GM13976 (cell line): ENCODE results near the gene ADIPOQ.
"Not testable (repeated sequence)": the region's sequence is repeated elsewhere in the genome, so short reads cannot be mapped to it uniquely, and the experiment has no call there.

ENCODE experiments used
- DNase-seq: peaks from one replicate; pipeline ENCODE4 v3.0.0; 2012; ENCODE audit warnings: low spot score
- in situ Hi-C: fragments of 300-500 bp; cut with MboI; formaldehyde crosslinking; loops from one replicate; pipeline ENCODE4 v1.12.0; 2022; ENCODE audit warnings: low sequenced_read_pairs, mixed read lengths, inconsistent platforms; ENCODE audit not compliant: unreplicated experiment
- TF ChIP-seq, protein P1 (sequence below): IDR thresholded peaks from 2 replicates; pipeline ENCODE4 v1.5.1; 2012; ENCODE audit warnings: borderline replicate concordance, mild to moderate bottlenecking; ENCODE audit not compliant: insufficient read depth; ENCODE audit errors: extremely low read depth, missing control alignments, control extremely low read depth

Gene ADIPOQ

DNA sequence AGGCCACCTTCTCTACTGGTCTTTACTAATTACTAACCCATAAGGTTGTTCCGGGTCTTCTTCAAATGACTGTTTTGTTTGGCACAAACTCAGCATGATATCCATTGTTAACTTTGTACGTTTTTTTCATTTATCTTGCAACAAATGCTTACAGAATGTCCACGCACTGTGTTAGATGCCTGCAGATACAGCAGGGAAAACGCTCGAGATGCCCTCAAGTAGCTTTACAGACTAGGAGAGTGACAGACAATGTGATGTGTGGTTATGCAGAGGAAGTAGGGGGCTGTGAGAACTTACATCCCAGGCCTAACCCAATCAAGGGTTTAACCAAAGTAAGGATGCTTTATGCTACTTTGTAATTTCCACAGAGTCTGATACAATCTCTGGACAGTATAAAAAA, 35.3 kb upstream of the ADIPOQ start:
- in situ Hi-C loops: no loop called here
- TF ChIP-seq, protein P1, sequence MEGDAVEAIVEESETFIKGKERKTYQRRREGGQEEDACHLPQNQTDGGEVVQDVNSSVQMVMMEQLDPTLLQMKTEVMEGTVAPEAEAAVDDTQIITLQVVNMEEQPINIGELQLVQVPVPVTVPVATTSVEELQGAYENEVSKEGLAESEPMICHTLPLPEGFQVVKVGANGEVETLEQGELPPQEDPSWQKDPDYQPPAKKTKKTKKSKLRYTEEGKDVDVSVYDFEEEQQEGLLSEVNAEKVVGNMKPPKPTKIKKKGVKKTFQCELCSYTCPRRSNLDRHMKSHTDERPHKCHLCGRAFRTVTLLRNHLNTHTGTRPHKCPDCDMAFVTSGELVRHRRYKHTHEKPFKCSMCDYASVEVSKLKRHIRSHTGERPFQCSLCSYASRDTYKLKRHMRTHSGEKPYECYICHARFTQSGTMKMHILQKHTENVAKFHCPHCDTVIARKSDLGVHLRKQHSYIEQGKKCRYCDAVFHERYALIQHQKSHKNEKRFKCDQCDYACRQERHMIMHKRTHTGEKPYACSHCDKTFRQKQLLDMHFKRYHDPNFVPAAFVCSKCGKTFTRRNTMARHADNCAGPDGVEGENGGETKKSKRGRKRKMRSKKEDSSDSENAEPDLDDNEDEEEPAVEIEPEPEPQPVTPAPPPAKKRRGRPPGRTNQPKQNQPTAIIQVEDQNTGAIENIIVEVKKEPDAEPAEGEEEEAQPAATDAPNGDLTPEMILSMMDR: no peak

DNA sequence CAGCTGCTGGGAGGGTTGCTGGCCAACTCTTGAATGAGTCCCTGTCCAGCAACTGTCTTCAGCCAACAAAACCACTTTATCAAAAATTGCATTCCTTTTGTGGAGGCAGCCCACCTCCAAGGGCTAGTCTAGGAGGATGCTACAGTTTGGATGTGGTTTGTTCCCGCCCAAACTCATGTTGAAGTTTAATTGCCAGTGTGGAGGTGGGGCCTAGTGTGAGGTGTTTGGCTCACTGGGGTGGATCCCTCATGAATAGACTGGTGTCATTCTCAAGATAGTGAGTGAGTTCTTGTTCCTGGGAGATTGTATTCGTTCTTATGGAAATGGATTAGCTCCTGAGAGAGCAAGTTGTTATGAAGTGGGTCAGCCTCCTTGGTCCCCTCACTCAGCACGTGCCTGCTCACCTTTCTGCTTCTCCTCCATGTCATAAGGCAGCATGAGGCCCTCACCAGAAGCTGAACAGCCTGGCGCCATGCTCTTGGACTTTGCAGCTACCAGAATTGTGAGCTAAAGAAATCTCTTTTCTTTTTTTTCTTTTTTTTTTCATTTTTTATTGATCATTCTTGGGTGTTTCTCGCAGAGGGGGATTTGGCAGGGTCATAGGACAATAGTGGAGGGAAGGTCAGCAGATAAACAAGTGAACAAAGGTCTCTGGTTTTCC, 32.0 kb upstream of the ADIPOQ start:
- in situ Hi-C loops: loop anchor here (10.0 kb wide), 1 partner anchor 186 kb away; no protein-coding TSS in a partner anchor
- TF ChIP-seq, protein P1: no peak
- DNase-seq: no peak

More for the DNA sequence above, 35.3 kb upstream of the ADIPOQ start:
- DNase-seq: peak; percentile 33

DNA sequence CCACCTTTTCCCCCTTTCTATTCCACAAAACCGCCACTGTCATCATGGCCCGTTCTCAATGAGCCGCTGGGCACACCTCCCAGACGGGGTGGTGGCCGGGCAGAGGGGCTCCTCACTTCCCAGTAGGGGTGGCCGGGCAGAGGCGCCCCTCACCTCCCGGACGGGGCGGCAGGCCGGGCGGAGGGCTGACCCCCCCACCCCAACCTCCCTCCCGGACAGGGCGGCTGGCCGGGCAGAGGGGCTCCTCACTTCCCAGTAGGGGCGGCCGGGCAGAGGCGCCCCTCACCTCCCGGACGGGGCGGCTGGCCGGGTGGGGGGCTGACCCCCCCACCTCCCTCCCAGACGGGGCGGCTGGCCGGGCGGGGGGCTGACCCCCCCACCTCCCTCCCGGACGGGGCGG, 31.2 kb upstream of the ADIPOQ start:
- DNase-seq: not testable (repeated sequence)

DNA sequence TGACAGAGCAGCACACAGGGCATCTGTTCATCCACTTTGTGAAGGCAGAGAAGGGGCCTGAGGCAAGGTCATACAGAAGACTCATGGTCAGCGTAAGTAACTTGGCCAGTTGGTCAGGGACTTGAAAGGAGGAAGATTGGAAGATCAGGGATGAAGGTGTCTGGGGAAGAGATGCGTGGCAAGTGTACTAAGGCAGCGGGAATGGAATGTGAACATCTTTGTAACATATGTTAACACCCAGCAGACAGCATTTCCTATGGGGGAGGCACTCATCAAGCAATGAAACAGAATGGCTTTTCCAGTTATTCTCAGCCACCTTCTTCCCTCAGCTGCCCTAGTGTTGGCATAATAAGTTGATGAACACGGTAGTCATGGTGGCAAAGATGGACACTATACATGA, 28.4 kb upstream of the ADIPOQ start:
- DNase-seq: no peak
- TF ChIP-seq, protein P1: no peak
- in situ Hi-C loops: loop anchor here (10.0 kb wide), 1 partner anchor 189 kb away; no protein-coding TSS in a partner anchor

More for the DNA sequence above, 31.2 kb upstream of the ADIPOQ start:
- in situ Hi-C loops: loop anchor here (10.0 kb wide), 1 partner anchor 187 kb away; no protein-coding TSS in a partner anchor

DNA sequence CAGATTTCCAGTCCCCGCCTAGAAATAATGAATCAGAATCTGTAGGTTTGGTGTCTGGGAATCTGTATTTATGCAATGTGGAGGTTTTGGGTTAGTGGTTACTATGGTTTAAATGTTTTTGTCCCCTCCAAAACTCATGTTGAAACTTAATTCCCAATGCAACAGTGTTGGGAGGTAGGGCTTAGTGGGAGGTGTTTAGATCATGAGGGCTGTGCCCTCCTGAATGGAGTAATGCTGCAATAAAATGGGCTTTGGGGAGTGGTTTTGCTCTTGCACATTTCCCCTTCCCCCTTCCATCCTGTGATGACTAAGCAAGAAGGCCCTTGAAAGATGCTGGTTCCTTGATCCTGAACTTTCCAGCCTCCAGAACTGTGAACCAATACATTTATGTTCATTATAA, 27.1 kb upstream of the ADIPOQ start:
- in situ Hi-C loops: loop anchor here (10.0 kb wide), 1 partner anchor 191 kb away; no protein-coding TSS in a partner anchor

DNA sequence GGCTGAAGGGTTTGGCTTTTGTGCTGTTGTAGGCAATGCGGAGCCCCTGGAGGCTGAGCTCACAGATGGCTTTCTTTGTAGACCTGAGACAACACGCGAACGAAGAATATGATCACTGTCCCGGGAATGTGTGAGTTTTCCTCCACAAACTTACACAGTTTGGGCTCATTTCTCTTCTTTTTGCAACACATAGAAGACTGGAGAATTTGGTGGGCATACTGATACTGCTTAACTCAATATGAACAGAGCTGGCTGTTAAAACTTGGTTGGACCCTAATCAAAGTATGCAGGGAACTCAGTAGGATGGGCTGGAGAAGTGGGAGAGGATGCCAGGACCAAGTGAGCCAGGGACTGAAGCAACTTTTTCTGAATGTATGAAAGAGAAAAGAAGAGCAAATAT, 24.0 kb upstream of the ADIPOQ start:
- in situ Hi-C loops: loop anchor here (10.0 kb wide), 1 partner anchor 194 kb away; no protein-coding TSS in a partner anchor
- TF ChIP-seq, protein P1: no peak
- DNase-seq: no peak

More for the DNA sequence above, 27.1 kb upstream of the ADIPOQ start:
- DNase-seq: no peak
- TF ChIP-seq, protein P1: no peak

DNA sequence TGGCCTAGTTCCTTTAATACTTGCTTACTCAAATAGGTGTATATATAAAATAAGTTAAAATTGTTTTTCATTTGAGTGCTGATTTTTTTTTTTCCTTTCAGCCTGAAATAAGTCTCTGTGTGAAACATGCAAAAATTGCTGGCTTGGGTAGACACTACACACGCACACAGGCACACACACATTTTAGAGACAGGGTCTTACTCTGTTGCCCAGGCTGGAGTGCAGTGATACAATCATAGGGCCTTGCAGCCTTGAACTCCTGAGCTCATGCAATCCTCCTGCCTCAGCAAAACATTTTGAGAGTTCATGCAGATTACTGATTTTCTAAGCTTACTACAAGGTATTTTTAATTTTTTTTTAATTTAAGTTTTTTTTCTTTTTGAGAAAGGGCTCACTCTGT, 23.6 kb upstream of the ADIPOQ start:
- in situ Hi-C loops: loop anchor here (10.0 kb wide), 1 partner anchor 194 kb away; no protein-coding TSS in a partner anchor
- TF ChIP-seq, protein P1: no peak
- no peak for DNase-seq
